ENCODE measurements around the gene LMTK2.
A peak's percentile ranks its signal among the peaks of the same experiment; 100 is the strongest.

The LMTK2 gene

DNA sequence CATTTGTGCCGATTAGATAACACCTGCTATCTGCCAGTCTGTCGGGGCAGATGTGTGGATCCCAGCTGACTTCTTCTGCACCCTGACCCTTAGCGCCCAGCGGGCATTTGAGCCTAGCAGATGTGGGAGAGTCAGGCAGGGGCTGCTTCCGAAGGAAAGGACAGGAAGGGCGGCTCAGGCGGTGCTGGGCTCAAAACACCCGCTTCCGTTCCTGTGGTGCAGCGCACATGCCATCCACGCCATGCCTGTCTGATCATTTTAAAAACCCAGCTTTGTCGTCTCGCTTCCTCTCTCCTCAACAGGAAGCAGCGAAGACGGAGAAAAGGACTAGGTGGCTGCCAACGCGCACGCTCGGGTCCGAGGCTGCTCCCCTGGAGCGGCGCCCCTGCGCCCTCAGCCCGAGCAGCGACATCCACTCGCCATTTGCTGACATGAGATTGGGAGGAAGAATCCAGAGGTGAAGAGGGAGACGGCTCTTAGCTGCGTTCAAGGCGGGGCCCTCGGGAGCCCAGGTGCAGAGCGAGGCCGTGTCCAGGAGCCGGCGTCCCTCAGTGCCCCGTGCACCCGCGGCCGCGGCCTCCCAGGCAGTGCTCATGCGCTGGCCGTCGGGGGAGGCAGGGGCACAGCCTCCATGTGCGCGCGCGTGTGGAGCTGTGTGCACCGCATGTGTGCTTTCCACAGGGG is 98.6 kb downstream of the LMTK2 start:
- no peak for DNase-seq (ENCODE audit: low read depth)
- TF ChIP-seq, protein P1, sequence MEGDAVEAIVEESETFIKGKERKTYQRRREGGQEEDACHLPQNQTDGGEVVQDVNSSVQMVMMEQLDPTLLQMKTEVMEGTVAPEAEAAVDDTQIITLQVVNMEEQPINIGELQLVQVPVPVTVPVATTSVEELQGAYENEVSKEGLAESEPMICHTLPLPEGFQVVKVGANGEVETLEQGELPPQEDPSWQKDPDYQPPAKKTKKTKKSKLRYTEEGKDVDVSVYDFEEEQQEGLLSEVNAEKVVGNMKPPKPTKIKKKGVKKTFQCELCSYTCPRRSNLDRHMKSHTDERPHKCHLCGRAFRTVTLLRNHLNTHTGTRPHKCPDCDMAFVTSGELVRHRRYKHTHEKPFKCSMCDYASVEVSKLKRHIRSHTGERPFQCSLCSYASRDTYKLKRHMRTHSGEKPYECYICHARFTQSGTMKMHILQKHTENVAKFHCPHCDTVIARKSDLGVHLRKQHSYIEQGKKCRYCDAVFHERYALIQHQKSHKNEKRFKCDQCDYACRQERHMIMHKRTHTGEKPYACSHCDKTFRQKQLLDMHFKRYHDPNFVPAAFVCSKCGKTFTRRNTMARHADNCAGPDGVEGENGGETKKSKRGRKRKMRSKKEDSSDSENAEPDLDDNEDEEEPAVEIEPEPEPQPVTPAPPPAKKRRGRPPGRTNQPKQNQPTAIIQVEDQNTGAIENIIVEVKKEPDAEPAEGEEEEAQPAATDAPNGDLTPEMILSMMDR (IDR thresholded peaks at IDR 0.05; ENCODE audit: low read depth, low read length, missing control alignments) = no peak
- no peak overlapping the region for H3K4me3 ChIP-seq (ENCODE audit: low read depth, low read length)

DNA sequence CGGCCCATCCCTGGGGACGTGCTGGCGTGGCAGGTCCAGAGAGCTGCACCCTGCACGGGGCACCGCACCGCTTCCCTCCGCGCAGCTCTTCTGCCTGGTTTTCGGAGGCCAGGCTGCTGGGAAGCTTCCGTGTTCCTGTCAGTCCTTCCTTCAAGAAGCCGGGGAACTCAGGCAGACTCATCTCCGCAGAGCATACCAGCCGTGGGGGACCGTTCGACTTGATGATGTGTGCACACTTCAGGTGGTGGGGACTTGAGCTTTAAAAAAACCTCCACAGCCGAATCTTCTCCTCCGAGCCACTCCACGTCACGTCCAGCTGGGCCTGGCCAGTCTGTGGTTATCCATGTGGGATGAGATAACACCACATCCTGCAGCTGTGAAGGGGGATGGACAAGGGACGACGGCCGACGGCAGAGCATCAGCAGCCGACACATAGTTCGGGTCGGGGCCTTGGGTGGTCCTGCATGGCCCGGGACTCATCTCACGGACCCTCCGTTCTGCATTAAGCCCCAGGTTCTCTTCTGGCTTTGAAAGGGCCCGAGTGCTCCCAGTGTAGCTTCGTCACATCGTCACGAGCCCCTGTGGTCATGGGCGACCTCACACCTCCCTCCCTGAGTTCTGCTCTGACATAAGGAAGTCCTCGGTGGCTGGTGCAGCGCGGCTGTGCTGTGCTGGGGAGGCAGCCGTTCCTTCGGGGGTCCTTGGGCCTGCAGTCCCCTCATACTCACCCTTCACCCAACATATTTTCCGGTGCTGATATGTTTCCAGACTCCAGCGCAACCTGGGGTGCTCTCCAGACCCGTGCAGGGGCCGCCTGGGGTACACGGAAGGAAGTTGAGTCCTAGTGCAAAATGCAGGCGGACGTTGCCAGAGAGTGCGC is 100.0 kb downstream of the LMTK2 start:
- no peak for DNase-seq (ENCODE audit: low read depth)
- TF ChIP-seq, protein P1 (IDR thresholded peaks at IDR 0.05; ENCODE audit: low read depth, low read length, missing control alignments) = no peak
- no peak overlapping the region for H3K4me3 ChIP-seq (ENCODE audit: low read depth, low read length)

DNA sequence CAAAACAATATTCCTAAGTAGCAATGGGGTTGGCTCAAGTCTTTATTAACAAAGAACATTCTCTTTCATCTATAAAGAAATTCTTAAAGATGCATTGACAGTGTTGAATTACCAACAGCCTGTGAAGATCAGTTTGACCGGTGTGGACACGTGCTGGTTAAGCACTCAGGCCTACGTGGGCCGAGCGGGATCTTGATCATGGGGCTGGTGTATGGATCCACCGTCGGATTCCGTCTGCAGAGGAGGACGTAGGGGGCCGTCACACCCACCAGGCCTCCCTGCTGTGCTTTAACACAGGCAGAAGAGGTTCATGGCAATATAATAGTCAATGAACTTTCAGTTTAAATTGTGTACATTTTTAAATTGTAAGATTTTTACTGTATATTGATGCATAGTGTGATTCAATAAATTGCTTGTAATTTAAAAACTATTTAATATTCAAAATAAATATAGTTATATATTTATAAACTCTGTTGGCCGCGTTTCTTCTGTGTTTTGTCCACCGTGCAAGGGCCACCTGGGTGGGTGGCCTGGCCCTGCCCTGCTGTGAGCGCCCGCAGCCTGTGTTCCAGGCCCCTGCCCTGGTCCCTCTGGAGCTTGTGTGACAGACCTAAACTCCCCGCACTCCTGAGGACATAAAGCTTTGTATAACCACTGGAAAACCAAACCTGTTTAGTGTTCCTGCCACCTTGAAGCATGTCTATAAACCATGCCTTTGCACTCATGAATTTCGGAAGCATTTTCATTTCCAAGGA is 102.7 kb downstream of the LMTK2 start:
- H3K4me3 ChIP-seq (ENCODE audit: low read depth, low read length) = no peak overlapping the region
- DNase-seq (ENCODE audit: low read depth) = no peak
- TF ChIP-seq, protein P1 (IDR thresholded peaks at IDR 0.05; ENCODE audit: low read depth, low read length, missing control alignments) = no peak

DNA sequence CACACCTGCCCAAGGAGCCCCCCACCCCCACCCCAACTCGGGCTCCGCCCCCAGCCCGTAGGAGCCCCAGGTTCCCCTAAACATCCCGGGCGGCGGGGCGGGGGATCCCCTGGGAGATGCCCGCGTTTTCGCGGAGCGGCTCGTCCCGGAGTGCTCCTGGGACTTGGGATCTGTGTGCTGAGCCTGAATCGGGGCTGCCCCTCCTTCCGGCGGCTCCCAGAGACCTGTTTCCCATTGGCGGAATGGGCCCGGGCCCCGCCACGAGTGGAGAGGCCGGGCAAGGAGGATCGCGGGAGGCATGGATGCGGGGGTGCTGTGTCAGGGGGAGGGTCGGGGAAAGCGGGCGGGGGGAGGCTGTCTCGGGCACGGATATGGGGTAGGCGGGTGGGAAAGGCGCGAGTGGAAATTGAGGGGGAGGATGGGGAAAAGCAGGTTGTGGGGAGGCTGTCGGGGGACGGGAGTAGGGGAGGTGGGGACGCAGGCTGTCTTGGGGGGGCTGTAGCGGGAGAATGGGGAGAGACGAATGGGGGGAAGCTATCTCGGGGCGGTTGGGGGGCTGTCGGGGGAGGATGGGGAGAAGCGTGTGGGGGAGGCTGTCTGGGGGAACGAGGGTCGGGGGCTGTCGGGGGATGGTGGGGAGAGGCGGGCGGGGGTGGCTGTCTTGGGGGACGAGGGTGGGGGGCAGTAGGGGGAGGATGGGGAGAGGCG is 104.0 kb downstream of the LMTK2 start:
- H3K4me3 ChIP-seq (ENCODE audit: low read depth, low read length) = peak overlapping the region; percentile 26
- no peak for DNase-seq (ENCODE audit: low read depth)
- TF ChIP-seq, protein P1 (IDR thresholded peaks at IDR 0.05; ENCODE audit: low read depth, low read length, missing control alignments) = no peak

DNA sequence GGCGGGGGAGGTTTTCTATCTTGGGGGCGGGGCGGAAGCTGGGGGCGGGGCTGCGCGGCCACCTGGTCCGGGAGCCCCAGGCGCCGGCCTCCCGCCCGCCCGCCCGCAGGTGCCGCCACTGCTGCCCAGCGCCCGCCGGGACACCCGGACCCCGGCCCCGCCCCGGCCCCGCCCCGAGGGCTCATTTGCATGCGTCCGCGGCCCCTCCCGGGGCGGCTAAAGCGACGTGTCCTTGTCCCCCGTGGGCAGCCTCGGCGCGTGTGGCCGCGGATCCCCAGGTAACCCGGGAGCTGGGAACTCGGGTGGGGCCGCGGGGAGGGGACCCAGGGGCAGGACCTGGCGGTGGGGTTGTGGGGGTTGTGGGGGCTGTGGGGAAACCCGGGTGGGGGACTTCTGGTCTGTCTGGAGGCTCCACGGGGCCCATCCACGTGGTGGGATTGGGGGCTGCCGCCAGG is 104.6 kb downstream of the LMTK2 start, which contains the start of gene BHLHA15:
BHLHA15 (plus strand) TSS at position 219 of the 455 bp plus-strand sequence. CDS start 871 bp downstream, outside the sequence.
- DNase-seq (ENCODE audit: low read depth) = no peak
- TF ChIP-seq, protein P1 (IDR thresholded peaks at IDR 0.05; ENCODE audit: low read depth, low read length, missing control alignments) = no peak
- peak within 1 kb of the TSS; percentile 78 for H3K4me3 ChIP-seq (ENCODE audit: low read depth, low read length)
